ENCODE data around the gene DNAJB12. TPM values are rescaled to one million over a fixed set of nuclear protein-coding genes. Genes with fewer than 3 reads are reported as not detected.

DNAJB12 gene
- total RNA-seq, 1 donor from 2014 or later, result 29.7 TPM

DNA sequence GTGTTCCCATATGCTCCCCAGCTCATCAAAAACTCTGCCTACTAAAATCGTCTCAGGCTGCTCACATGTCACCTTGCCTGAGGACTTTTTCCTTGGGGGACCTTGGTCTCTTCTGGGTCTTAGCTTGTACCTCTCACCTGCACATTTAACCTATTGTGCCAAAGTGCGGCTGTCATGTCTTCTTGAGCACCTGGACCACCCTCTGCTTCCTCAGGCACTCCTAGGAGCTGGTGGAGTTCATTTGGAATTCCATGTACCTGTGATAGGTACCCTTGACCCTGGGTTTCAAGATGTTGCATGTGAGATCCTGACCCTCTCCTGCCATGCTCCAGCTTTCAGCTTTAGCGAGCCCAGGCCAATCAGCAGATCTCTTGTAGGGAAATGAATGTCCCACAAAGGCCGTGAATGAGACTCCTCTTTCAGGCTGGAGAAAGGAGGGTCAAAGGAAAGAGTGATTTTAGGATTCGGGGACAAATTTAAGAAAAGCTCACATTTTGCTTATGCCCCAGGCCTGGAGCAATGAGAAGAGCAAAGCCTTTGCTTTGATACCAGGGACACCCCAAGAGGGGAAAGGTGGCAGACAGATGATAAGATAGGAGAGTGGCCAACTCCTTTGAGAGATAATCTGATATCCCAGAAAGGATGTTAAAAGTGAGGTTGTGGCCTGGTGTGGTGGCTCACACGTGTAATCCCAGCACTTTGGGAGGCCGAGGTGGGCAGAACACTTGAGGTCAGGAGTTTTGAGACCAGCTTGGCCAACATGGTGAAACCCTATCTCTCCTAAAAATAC is 10.6 kb upstream of the DNAJB12 start:
- DNase-seq (ENCODE audit: extremely low spot score in 2 of 2), result no peak
- Histone ChIP-seq H3K9me3 (no peaks in the 10 kb centered on the region), H3K27me3 (no peaks in the 10 kb centered on the region), H3K4me3 (no peak overlapping the region), H3K4me1 (peaks cover 11% of the 10 kb centered on the region), H3K27ac (no peak overlapping the region), H3K36me3 (peaks cover 0 to 4% of the 10 kb centered on the region in 2 donors)
- TF ChIP-seq, protein P1, sequence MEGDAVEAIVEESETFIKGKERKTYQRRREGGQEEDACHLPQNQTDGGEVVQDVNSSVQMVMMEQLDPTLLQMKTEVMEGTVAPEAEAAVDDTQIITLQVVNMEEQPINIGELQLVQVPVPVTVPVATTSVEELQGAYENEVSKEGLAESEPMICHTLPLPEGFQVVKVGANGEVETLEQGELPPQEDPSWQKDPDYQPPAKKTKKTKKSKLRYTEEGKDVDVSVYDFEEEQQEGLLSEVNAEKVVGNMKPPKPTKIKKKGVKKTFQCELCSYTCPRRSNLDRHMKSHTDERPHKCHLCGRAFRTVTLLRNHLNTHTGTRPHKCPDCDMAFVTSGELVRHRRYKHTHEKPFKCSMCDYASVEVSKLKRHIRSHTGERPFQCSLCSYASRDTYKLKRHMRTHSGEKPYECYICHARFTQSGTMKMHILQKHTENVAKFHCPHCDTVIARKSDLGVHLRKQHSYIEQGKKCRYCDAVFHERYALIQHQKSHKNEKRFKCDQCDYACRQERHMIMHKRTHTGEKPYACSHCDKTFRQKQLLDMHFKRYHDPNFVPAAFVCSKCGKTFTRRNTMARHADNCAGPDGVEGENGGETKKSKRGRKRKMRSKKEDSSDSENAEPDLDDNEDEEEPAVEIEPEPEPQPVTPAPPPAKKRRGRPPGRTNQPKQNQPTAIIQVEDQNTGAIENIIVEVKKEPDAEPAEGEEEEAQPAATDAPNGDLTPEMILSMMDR (IDR thresholded peaks at IDR 0.05), result no peak
- no peak for TF ChIP-seq POLR2AphosphoS5 (IDR thresholded peaks at IDR 0.05; ENCODE audit: insufficient read depth in 1 of 2, low read depth in 1 of 2)
- TF ChIP-seq POLR2A (IDR thresholded peaks at IDR 0.05), result no peak
- intact Hi-C loops (cut with DNase I), result loop anchor here (10.0 kb wide), 1 partner anchor 470 kb away; no protein-coding TSS in a partner anchor

DNA sequence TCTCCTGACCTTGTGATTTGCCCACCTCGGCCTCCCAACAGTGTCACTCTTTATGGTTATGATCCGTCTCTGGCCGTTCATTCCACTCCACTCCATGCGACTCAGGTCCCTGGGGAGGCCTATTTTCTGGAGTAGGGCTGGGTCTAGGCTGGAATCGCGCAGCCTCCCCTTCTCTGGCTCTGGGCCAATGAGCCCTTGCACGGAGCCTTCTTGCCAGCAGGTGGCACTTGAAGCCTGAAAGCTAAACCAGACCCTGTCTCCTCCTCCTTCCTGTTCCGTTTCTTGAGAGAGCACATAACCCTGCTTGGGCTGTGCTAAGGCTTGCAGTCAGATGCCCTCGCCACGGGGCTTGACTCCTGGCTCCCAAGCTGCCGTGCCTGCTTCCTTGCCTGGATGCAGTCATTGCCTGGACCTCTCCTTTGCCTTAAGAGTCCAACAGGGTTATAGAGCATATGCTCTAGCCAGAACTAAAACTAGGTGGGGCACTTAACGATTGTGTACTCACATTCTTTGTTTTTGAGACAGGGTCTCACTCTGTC is 9.6 kb upstream of the DNAJB12 start:
- TF ChIP-seq POLR2A (IDR thresholded peaks at IDR 0.05) (no peak), POLR2AphosphoS5 (IDR thresholded peaks at IDR 0.05; ENCODE audit: insufficient read depth in 1 of 2, low read depth in 1 of 2) (peak; percentile 67 to 80)
- TF ChIP-seq, protein P1 (IDR thresholded peaks at IDR 0.05), result peak; percentile 91 to 95 (median 95)
- Histone ChIP-seq H3K36me3 (peaks cover 0 to 4% of the 10 kb centered on the region in 2 donors), H3K4me3 (peak overlapping the region in 1 of 2 donors; percentile 9), H3K27ac (peak overlapping the region; percentile 26), H3K4me1 (peaks cover 11% of the 10 kb centered on the region), H3K9me3 (no peaks in the 10 kb centered on the region), H3K27me3 (no peaks in the 10 kb centered on the region)
- intact Hi-C loops (cut with DNase I), result loop anchor here (5.0 to 10.0 kb wide), 2 partner anchors 470 to 773 kb away; no protein-coding TSS in a partner anchor
- DNase-seq (ENCODE audit: extremely low spot score in 2 of 2), result peak in 1 of 2 donors; percentile 93

DNA sequence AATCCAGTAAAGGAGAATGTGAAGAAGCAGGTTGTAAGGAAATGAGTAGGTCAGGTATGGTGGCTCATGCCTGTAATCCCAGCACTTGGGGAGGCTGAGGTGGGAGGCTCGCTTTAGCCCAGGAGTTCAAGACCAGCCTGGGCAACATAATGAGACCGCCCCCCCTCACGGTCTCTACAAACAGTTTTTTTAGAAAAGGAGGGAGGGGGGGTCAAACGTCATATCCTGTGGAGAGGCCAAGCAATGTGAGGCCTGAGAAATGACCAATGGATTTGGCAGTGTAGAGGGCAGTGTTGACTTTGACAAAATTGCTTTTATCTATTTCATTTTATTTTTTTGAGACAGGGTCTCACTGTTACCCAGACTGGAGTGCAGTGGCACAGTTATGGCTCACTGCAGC is 2.3 kb upstream of the DNAJB12 start:
- DNase-seq (ENCODE audit: extremely low spot score in 2 of 2), result no peak
- no peaks in the 10 kb centered on the region for H3K27me3 ChIP-seq
- no peak overlapping the region for H3K27ac ChIP-seq
- H3K4me1 ChIP-seq, result peaks cover 23% of the 10 kb centered on the region
- intact Hi-C loops (cut with DNase I), result no loop called here
- H3K36me3 ChIP-seq, result no peaks in the 10 kb centered on the region
- H3K4me3 ChIP-seq, result no peak overlapping the region
- TF ChIP-seq, protein P1 (IDR thresholded peaks at IDR 0.05), result no peak
- TF ChIP-seq POLR2AphosphoS5 (IDR thresholded peaks at IDR 0.05; ENCODE audit: insufficient read depth in 1 of 2, low read depth in 1 of 2), result no peak
- TF ChIP-seq POLR2A (IDR thresholded peaks at IDR 0.05), result no peak
- no peaks in the 10 kb centered on the region for H3K9me3 ChIP-seq

DNA sequence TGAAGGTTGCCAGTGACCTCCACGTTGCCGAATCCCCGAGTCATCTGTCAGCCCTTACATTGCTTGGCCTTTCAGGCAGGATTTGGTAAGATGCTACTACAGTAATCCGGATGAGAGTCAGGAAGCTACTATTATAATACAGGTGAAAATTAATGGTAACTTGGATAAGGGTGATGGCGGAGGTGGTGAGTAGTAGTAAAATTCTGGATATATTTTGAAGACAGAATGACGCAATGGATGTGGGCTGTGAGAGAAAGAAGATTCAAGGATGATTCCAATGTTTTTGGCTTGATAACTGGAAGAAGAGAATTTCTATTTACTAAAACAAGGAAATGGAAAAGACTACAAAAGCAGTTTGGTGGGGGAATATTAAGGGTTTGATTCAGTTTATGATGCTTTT is 1.4 kb upstream of the DNAJB12 start:
- Histone ChIP-seq H3K4me1 (peaks cover 32% of the 10 kb centered on the region), H3K36me3 (no peaks in the 10 kb centered on the region), H3K4me3 (no peak overlapping the region), H3K27ac (no peak overlapping the region), H3K27me3 (no peaks in the 10 kb centered on the region), H3K9me3 (no peaks in the 10 kb centered on the region)
- TF ChIP-seq POLR2AphosphoS5 (IDR thresholded peaks at IDR 0.05; ENCODE audit: insufficient read depth in 1 of 2, low read depth in 1 of 2) (no peak), POLR2A (IDR thresholded peaks at IDR 0.05) (no peak)
- TF ChIP-seq, protein P1 (IDR thresholded peaks at IDR 0.05), result no peak
- intact Hi-C loops (cut with DNase I), result no loop called here
- DNase-seq (ENCODE audit: extremely low spot score in 2 of 2), result no peak

DNA sequence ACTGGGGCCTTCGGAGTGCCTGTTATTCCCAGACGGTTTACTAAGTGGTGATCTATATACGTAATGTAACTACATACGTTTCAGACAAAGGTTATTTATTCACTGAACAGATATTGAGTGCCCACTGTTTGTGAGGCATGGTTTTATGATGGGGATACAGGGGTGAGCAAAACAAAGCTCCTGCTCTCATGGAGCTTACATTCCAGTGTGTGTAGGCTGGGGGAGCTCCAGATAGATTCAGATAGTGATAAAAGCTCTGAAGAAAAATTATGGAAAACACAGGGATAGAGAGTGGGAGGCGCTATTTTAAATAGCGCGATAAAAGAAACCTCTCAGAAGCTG is 466 bp upstream of the DNAJB12 start:
- Histone ChIP-seq H3K9me3 (no peaks in the 10 kb centered on the region), H3K36me3 (no peaks in the 10 kb centered on the region), H3K4me3 (peak overlapping the region; percentile 63 to 89), H3K27me3 (no peaks in the 10 kb centered on the region), H3K27ac (peak overlapping the region; percentile 97), H3K4me1 (peaks cover 41% of the 10 kb centered on the region)
- TF ChIP-seq POLR2A (IDR thresholded peaks at IDR 0.05) (no peak), POLR2AphosphoS5 (IDR thresholded peaks at IDR 0.05; ENCODE audit: insufficient read depth in 1 of 2, low read depth in 1 of 2) (no peak)
- TF ChIP-seq, protein P1 (IDR thresholded peaks at IDR 0.05), result no peak
- no peak for DNase-seq (ENCODE audit: extremely low spot score in 2 of 2)
- intact Hi-C loops (cut with DNase I), result no loop called here

Measured in vagina (tissue), 2 donors.